ENCODE measurements around the gene SEPTIN7. TPM values are rescaled to one million over a fixed set of nuclear protein-coding genes. Genes with fewer than 3 reads are reported as not detected.

Gene SEPTIN7
- total RNA-seq, 1 experiment from 2014 or later, result 292 TPM

DNA sequence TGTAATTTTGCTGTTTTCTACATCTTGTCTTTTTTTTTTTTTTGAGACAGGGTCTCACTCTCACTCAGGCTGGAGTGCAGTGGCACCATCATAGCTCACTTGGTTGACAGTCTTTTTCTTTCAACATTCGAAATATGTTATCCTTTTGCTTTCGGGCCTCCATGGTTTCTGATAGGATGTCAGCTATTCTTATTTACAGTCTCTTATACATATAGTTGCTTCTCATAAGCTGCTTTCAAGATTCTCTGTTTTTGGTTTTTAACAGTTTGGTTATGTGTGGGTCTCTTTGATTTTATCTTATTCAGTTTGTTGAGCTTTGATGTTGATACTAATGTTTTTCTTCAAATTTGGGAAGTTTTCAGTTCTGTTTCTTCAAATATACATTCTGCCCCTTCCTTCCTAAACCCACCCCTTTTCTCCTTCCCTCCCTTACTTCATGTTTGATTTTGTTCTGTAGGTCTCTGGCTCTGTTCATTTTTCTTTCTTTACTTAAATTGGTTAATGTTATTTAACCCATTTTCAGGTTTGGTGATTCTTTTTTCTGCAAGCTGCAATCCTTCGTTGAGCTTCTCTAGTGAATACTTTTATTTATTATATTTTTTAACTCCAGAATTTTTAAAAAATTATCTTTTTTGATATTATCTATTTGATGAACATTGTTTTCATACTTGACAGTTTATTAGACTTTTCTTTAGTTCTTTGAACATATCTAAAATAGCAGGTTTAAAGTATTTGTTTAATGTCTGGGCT lies 19.3 kb downstream of the SEPTIN7 start:
- ChIA-PET POLR2A (interaction anchor here (0.6 kb wide), 1 partner anchor 24 kb away, joined by 3 read pairs; no protein-coding TSS in a partner anchor), CTCF (interaction anchor here (0.9 kb wide), 1 partner anchor 20 kb away, joined by 3 read pairs; the partner anchor contains the start of gene SEPTIN7)
- H3K4me3 ChIP-seq (ENCODE audit: low read depth in 2 of 2, low read length in 2 of 2), result no peak overlapping the region
- H3K27me3 ChIP-seq (ENCODE audit: control insufficient read depth, insufficient read depth, low read length), result no peaks in the 10 kb centered on the region
- no peak overlapping the region for H3K27ac ChIP-seq (ENCODE audit: low read length)
- intact Hi-C loops (cut with micrococcal nuclease; ENCODE audit: unreplicated experiment) (no loop called here), in situ Hi-C loops (cut with HindIII; ENCODE audit: low pct_unique_long_range_greater_than_20kb, low sequenced_read_pairs) (no loop called here)
- H3K4me1 ChIP-seq (ENCODE audit: control insufficient read depth, insufficient read depth, low read length), result no peaks in the 10 kb centered on the region
- DNase-seq (ENCODE audit: low read depth, low spot score) (no peak), ATAC-seq (no peak)
- no peaks in the 10 kb centered on the region for H3K36me3 ChIP-seq (ENCODE audit: control insufficient read depth, insufficient read depth, low read length)
- H3K9me3 ChIP-seq (ENCODE audit: control insufficient read depth, insufficient read depth, low read depth, low read length), result peaks cover 40% of the 10 kb centered on the region; the same call in 1 of the 2 replicates
- TF ChIP-seq, protein P1, sequence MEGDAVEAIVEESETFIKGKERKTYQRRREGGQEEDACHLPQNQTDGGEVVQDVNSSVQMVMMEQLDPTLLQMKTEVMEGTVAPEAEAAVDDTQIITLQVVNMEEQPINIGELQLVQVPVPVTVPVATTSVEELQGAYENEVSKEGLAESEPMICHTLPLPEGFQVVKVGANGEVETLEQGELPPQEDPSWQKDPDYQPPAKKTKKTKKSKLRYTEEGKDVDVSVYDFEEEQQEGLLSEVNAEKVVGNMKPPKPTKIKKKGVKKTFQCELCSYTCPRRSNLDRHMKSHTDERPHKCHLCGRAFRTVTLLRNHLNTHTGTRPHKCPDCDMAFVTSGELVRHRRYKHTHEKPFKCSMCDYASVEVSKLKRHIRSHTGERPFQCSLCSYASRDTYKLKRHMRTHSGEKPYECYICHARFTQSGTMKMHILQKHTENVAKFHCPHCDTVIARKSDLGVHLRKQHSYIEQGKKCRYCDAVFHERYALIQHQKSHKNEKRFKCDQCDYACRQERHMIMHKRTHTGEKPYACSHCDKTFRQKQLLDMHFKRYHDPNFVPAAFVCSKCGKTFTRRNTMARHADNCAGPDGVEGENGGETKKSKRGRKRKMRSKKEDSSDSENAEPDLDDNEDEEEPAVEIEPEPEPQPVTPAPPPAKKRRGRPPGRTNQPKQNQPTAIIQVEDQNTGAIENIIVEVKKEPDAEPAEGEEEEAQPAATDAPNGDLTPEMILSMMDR (IDR thresholded peaks at IDR 0.05), result no peak
- TF ChIP-seq TCF7L2 (IDR thresholded peaks at IDR 0.05; ENCODE audit: low read depth, low read length) (no peak), SIN3A (IDR thresholded peaks at IDR 0.05; ENCODE audit: borderline replicate concordance, insufficient read depth, low read depth, low read length) (no peak), POLR2AphosphoS5 (IDR thresholded peaks at IDR 0.05; ENCODE audit: low read depth, low read length) (no peak)
- TF ChIP-seq, protein P2, sequence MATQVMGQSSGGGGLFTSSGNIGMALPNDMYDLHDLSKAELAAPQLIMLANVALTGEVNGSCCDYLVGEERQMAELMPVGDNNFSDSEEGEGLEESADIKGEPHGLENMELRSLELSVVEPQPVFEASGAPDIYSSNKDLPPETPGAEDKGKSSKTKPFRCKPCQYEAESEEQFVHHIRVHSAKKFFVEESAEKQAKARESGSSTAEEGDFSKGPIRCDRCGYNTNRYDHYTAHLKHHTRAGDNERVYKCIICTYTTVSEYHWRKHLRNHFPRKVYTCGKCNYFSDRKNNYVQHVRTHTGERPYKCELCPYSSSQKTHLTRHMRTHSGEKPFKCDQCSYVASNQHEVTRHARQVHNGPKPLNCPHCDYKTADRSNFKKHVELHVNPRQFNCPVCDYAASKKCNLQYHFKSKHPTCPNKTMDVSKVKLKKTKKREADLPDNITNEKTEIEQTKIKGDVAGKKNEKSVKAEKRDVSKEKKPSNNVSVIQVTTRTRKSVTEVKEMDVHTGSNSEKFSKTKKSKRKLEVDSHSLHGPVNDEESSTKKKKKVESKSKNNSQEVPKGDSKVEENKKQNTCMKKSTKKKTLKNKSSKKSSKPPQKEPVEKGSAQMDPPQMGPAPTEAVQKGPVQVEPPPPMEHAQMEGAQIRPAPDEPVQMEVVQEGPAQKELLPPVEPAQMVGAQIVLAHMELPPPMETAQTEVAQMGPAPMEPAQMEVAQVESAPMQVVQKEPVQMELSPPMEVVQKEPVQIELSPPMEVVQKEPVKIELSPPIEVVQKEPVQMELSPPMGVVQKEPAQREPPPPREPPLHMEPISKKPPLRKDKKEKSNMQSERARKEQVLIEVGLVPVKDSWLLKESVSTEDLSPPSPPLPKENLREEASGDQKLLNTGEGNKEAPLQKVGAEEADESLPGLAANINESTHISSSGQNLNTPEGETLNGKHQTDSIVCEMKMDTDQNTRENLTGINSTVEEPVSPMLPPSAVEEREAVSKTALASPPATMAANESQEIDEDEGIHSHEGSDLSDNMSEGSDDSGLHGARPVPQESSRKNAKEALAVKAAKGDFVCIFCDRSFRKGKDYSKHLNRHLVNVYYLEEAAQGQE (IDR thresholded peaks at IDR 0.05; ENCODE audit: insufficient read depth in 1 of 2, low read depth in 2 of 2, low read length in 1 of 2), result no peak
- no TSS peak for BruUV-seq (replicated peaks)

DNA sequence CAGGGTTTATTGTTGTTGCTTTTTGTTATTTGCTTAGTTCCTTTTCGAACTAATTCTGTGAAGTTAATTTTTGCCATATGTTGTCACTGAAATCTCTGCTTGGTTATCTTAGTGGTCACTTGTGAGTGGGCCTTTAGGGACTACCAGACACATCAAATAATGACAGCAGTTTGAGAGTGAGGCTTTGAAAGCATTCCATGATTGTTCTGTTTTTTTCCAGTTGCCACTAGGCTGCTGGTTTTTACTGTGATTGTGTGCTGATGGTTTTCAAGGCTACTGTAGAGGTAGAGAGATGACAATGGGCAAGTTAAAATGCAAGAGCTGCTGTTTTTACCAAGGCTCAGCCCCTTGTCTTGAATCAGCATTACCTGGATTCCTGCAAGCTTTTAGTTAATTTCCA lies 20.0 kb downstream of the SEPTIN7 start:
- Histone ChIP-seq H3K9me3 (ENCODE audit: control insufficient read depth, insufficient read depth, low read depth, low read length) (peaks cover 34% of the 10 kb centered on the region; the same call in 1 of the 2 replicates), H3K4me3 (ENCODE audit: low read depth in 2 of 2, low read length in 2 of 2) (no peak overlapping the region), H3K4me1 (ENCODE audit: control insufficient read depth, insufficient read depth, low read length) (no peaks in the 10 kb centered on the region), H3K36me3 (ENCODE audit: control insufficient read depth, insufficient read depth, low read length) (no peaks in the 10 kb centered on the region), H3K27ac (ENCODE audit: low read length) (no peak overlapping the region), H3K27me3 (ENCODE audit: control insufficient read depth, insufficient read depth, low read length) (no peaks in the 10 kb centered on the region)
- ChIA-PET POLR2A (interaction anchor here (0.6 kb wide), 1 partner anchor 111 kb away, joined by 25 read pairs; no protein-coding TSS in a partner anchor), CTCF (no interaction called here)
- in situ Hi-C loops (cut with HindIII; ENCODE audit: low pct_unique_long_range_greater_than_20kb, low sequenced_read_pairs), result no loop called here
- intact Hi-C loops (cut with micrococcal nuclease; ENCODE audit: unreplicated experiment), result no loop called here
- TF ChIP-seq, protein P1 (IDR thresholded peaks at IDR 0.05), result no peak
- TF ChIP-seq, protein P2 (IDR thresholded peaks at IDR 0.05; ENCODE audit: insufficient read depth in 1 of 2, low read depth in 2 of 2, low read length in 1 of 2), result no peak
- TF ChIP-seq SIN3A (IDR thresholded peaks at IDR 0.05; ENCODE audit: borderline replicate concordance, insufficient read depth, low read depth, low read length) (no peak), POLR2AphosphoS5 (IDR thresholded peaks at IDR 0.05; ENCODE audit: low read depth, low read length) (no peak), TCF7L2 (IDR thresholded peaks at IDR 0.05; ENCODE audit: low read depth, low read length) (no peak)
- DNase-seq (ENCODE audit: low read depth, low spot score) (no peak), ATAC-seq (no peak)
- no TSS peak for BruUV-seq (replicated peaks)
